ENCODE data around the gene MMP17. TPM values are rescaled to one million over a fixed set of nuclear protein-coding genes. Genes with fewer than 3 reads are reported as not detected.

The MMP17 gene
- total and polyA plus RNA-seq, 4 donors, result 1.0 to 5.4 (median 3.6) TPM

GRCh38 chr12:131796754-131797587, 31.2 kb upstream of the MMP17 start:
- Histone ChIP-seq H3K27me3 (ENCODE audit: control insufficient read depth in 1 of 2, insufficient read depth in 2 of 2, low read length in 1 of 2) (no peaks in the 10 kb centered on the region), H3K4me1 (ENCODE audit: control insufficient read depth in 1 of 2, insufficient read depth in 2 of 2, low read length in 2 of 2) (no peaks in the 10 kb centered on the region), H3K9me3 (ENCODE audit: control insufficient read depth, low read length) (no peaks in the 10 kb centered on the region), H3K27ac (ENCODE audit: low read depth in 1 of 2, low read length in 2 of 2) (no peak overlapping the region), H3K4me3 (ENCODE audit: low read length in 2 of 2) (no peak overlapping the region), H3K36me3 (ENCODE audit: control insufficient read depth in 1 of 2, insufficient read depth in 2 of 2, low read length in 1 of 2) (peaks cover 0 to 5% of the 10 kb centered on the region in 2 donors)
- ATAC-seq (ENCODE audit: low FRiP score) (no peak), DNase-seq (no peak)
- intact Hi-C loops (cut with DNase I), result no loop called here
- 88 to 89% methylated on average over 28 of the region's 28 CpGs for WGBS, 2 donors

- Histone ChIP-seq H3K27me3 (ENCODE audit: control insufficient read depth in 1 of 2, insufficient read depth in 2 of 2, low read length in 1 of 2) (no peaks in the 10 kb centered on the region), H3K4me3 (ENCODE audit: low read length in 2 of 2) (no peak overlapping the region), H3K27ac (ENCODE audit: low read depth in 1 of 2, low read length in 2 of 2) (no peak overlapping the region), H3K9me3 (ENCODE audit: control insufficient read depth, low read length) (no peaks in the 10 kb centered on the region), H3K36me3 (ENCODE audit: control insufficient read depth in 1 of 2, insufficient read depth in 2 of 2, low read length in 1 of 2) (peaks cover 0 to 5% of the 10 kb centered on the region in 2 donors), H3K4me1 (ENCODE audit: control insufficient read depth in 1 of 2, insufficient read depth in 2 of 2, low read length in 2 of 2) (no peaks in the 10 kb centered on the region)
- DNase-seq, result no peak
- intact Hi-C loops (cut with DNase I), result no loop called here
- WGBS, 2 donors, result 86 to 88% methylated on average over 10 of the region's 10 CpGs
- no peak for ATAC-seq (ENCODE audit: low FRiP score)
These were observed 30.6 kb upstream of the MMP17 start for GRCh38 chr12:131797588-131797934.

- Histone ChIP-seq H3K9me3 (ENCODE audit: control insufficient read depth, low read length) (no peaks in the 10 kb centered on the region), H3K4me1 (ENCODE audit: control insufficient read depth in 1 of 2, insufficient read depth in 2 of 2, low read length in 2 of 2) (no peaks in the 10 kb centered on the region), H3K36me3 (ENCODE audit: control insufficient read depth in 1 of 2, insufficient read depth in 2 of 2, low read length in 1 of 2) (peaks cover 0 to 5% of the 10 kb centered on the region in 2 donors), H3K27ac (ENCODE audit: low read depth in 1 of 2, low read length in 2 of 2) (no peak overlapping the region), H3K4me3 (ENCODE audit: low read length in 2 of 2) (no peak overlapping the region), H3K27me3 (ENCODE audit: control insufficient read depth in 1 of 2, insufficient read depth in 2 of 2, low read length in 1 of 2) (no peaks in the 10 kb centered on the region)
- 89 to 90% methylated on average over 21 of the region's 21 CpGs for WGBS, 2 donors
- no peak for ATAC-seq (ENCODE audit: low FRiP score)
- intact Hi-C loops (cut with DNase I), result no loop called here
- no peak for DNase-seq
These were observed 29.0 kb upstream of the MMP17 start for GRCh38 chr12:131799195-131799594.

- peaks cover 0 to 5% of the 10 kb centered on the region in 2 donors for H3K36me3 ChIP-seq (ENCODE audit: control insufficient read depth in 1 of 2, insufficient read depth in 2 of 2, low read length in 1 of 2)
- 89 to 90% methylated on average over 29 of the region's 29 CpGs for WGBS, 2 donors
- no peak for ATAC-seq (ENCODE audit: low FRiP score)
These were observed 28.2 kb upstream of the MMP17 start for GRCh38 chr12:131799828-131800593.

GRCh38 chr12:131800594-131801135, 27.5 kb upstream of the MMP17 start:
- Histone ChIP-seq H3K27ac (ENCODE audit: low read depth in 1 of 2, low read length in 2 of 2) (no peak overlapping the region), H3K9me3 (ENCODE audit: control insufficient read depth, low read length) (no peaks in the 10 kb centered on the region), H3K4me1 (ENCODE audit: control insufficient read depth in 1 of 2, insufficient read depth in 2 of 2, low read length in 2 of 2) (no peaks in the 10 kb centered on the region), H3K4me3 (ENCODE audit: low read length in 2 of 2) (no peak overlapping the region), H3K36me3 (ENCODE audit: control insufficient read depth in 1 of 2, insufficient read depth in 2 of 2, low read length in 1 of 2) (peaks cover 0 to 5% of the 10 kb centered on the region in 2 donors), H3K27me3 (ENCODE audit: control insufficient read depth in 1 of 2, insufficient read depth in 2 of 2, low read length in 1 of 2) (no peaks in the 10 kb centered on the region)
- intact Hi-C loops (cut with DNase I), result no loop called here
- WGBS, 2 donors, result 90 to 94% methylated on average over 20 of the region's 20 CpGs
- DNase-seq (no peak), ATAC-seq (ENCODE audit: low FRiP score) (no peak)

More at GRCh38 chr12:131799828-131800593, 28.2 kb upstream of the MMP17 start:
- no peaks in the 10 kb centered on the region for H3K4me1 ChIP-seq (ENCODE audit: control insufficient read depth in 1 of 2, insufficient read depth in 2 of 2, low read length in 2 of 2)
- no peak overlapping the region for H3K4me3 ChIP-seq (ENCODE audit: low read length in 2 of 2)
- H3K27me3 ChIP-seq (ENCODE audit: control insufficient read depth in 1 of 2, insufficient read depth in 2 of 2, low read length in 1 of 2), result no peaks in the 10 kb centered on the region
- H3K9me3 ChIP-seq (ENCODE audit: control insufficient read depth, low read length), result no peaks in the 10 kb centered on the region
- intact Hi-C loops (cut with DNase I), result no loop called here
- DNase-seq, result no peak
- no peak overlapping the region for H3K27ac ChIP-seq (ENCODE audit: low read depth in 1 of 2, low read length in 2 of 2)

- H3K9me3 ChIP-seq (ENCODE audit: control insufficient read depth, low read length), result no peaks in the 10 kb centered on the region
- no peaks in the 10 kb centered on the region for H3K27me3 ChIP-seq (ENCODE audit: control insufficient read depth in 1 of 2, insufficient read depth in 2 of 2, low read length in 1 of 2)
- no peaks in the 10 kb centered on the region for H3K4me1 ChIP-seq (ENCODE audit: control insufficient read depth in 1 of 2, insufficient read depth in 2 of 2, low read length in 2 of 2)
- no peak overlapping the region for H3K27ac ChIP-seq (ENCODE audit: low read depth in 1 of 2, low read length in 2 of 2)
- 81 to 83% methylated on average over 32 to 35 of the region's 35 CpGs for WGBS, 2 donors
- intact Hi-C loops (cut with DNase I), result no loop called here
- ATAC-seq (ENCODE audit: low FRiP score), result no peak
- DNase-seq, result no peak
- H3K4me3 ChIP-seq (ENCODE audit: low read length in 2 of 2), result no peak overlapping the region
- peaks cover 0 to 5% of the 10 kb centered on the region in 2 donors for H3K36me3 ChIP-seq (ENCODE audit: control insufficient read depth in 1 of 2, insufficient read depth in 2 of 2, low read length in 1 of 2)
These were observed 26.8 kb upstream of the MMP17 start for GRCh38 chr12:131801254-131801866.

GRCh38 chr12:131803961-131804521, 24.2 kb upstream of the MMP17 start:
- 5 to 7% methylated on average over 11 of the region's 11 CpGs for WGBS, 2 donors
- ATAC-seq (ENCODE audit: low FRiP score) (no peak), DNase-seq (no peak)
- no peaks in the 10 kb centered on the region for H3K27me3 ChIP-seq (ENCODE audit: control insufficient read depth in 1 of 2, insufficient read depth in 2 of 2, low read length in 1 of 2)
- peaks cover 0 to 3% of the 10 kb centered on the region in 2 donors for H3K36me3 ChIP-seq (ENCODE audit: control insufficient read depth in 1 of 2, insufficient read depth in 2 of 2, low read length in 1 of 2)
- no peaks in the 10 kb centered on the region for H3K4me1 ChIP-seq (ENCODE audit: control insufficient read depth in 1 of 2, insufficient read depth in 2 of 2, low read length in 2 of 2)
- intact Hi-C loops (cut with DNase I), result no loop called here
- no peak overlapping the region for H3K27ac ChIP-seq (ENCODE audit: low read depth in 1 of 2, low read length in 2 of 2)
- no peaks in the 10 kb centered on the region for H3K9me3 ChIP-seq (ENCODE audit: control insufficient read depth, low read length)
- H3K4me3 ChIP-seq (ENCODE audit: low read length in 2 of 2), result no peak overlapping the region

GRCh38 chr12:131805421-131805820, 22.8 kb upstream of the MMP17 start:
- no peak for DNase-seq
- Histone ChIP-seq H3K4me1 (ENCODE audit: control insufficient read depth in 1 of 2, insufficient read depth in 2 of 2, low read length in 2 of 2) (no peaks in the 10 kb centered on the region), H3K27ac (ENCODE audit: low read depth in 1 of 2, low read length in 2 of 2) (no peak overlapping the region), H3K36me3 (ENCODE audit: control insufficient read depth in 1 of 2, insufficient read depth in 2 of 2, low read length in 1 of 2) (no peaks in the 10 kb centered on the region), H3K27me3 (ENCODE audit: control insufficient read depth in 1 of 2, insufficient read depth in 2 of 2, low read length in 1 of 2) (no peaks in the 10 kb centered on the region), H3K9me3 (ENCODE audit: control insufficient read depth, low read length) (no peaks in the 10 kb centered on the region), H3K4me3 (ENCODE audit: low read length in 2 of 2) (no peak overlapping the region)
- ATAC-seq (ENCODE audit: low FRiP score), result no peak
- intact Hi-C loops (cut with DNase I), result no loop called here
- 68 to 78% methylated on average over 5 of the region's 5 CpGs for WGBS, 2 donors
